HCT116 (cell line): ENCODE measurements around the gene RAB31. TPM values are rescaled to one million over a fixed set of nuclear protein-coding genes. Genes with fewer than 3 reads are reported as not detected.

Experiments used
- ATAC-seq: fragments of 200-7000 bp; cut with Tn5 transposase; 2 replicates; pipeline ENCODE4 v1.9.1; 2020; ENCODE audit warnings: mild to moderate bottlenecking, moderate library complexity
- BruUV-seq: library from RNA; stranded (reverse); fragments of 400-500 nt; replicated peaks from 2 replicates; lab custom pipeline; 2021; lab: Mats Ljungman, UMichigan
- CTCF ChIA-PET: fragments of 300-600 bp; sonication (Branson Sonifier 250); formaldehyde crosslinking; loops from one replicate; lab custom pipeline; 2021; ENCODE audit warnings: antibody characterized with exemption; lab: Charles Lee
- POLR2A ChIA-PET: fragments of 300-600, 350-600 bp; sonication (Branson Sonifier 250); formaldehyde crosslinking; loops from one replicate; lab custom pipeline; 2021; ENCODE audit warnings: antibody characterized with exemption; lab: Charles Lee
- RAD21 ChIA-PET, 2 experiments: fragments of 300-600 bp; sonication (Branson Sonifier 250); formaldehyde crosslinking; loops; one replicate each; lab custom pipeline; 2023; ENCODE audit warnings: low total read pairs in 2 of 2; ENCODE audit not compliant: uncharacterized antibody in 2 of 2, unreplicated experiment in 2 of 2, low non-redundant PET in 1 of 2; lab: Charles Lee
- DNase-seq: peaks from one replicate; pipeline ENCODE4 v3.0.0-alpha.2; 2010; ENCODE audit warnings: low read depth, low spot score
- H2AFZ ChIP-seq: fragments of 200-600 bp; shearing (Covaris generic), sonication (generic); 2 replicates; pipeline ENCODE4 v1.6.1; 2017; ENCODE audit warnings: low read depth, mixed run types, mixed read lengths, antibody characterized with exemption, low read length; ENCODE audit not compliant: poor library complexity, severe bottlenecking
- H3K27ac ChIP-seq: 2 replicates; pipeline ENCODE4 v1.5.1; 2012; ENCODE audit warnings: low read depth, low read length
- H3K27me3 ChIP-seq: fragments of 200-600 bp; sonication (generic); 2 replicates; pipeline ENCODE4 v1.6.1; 2016; ENCODE audit warnings: mixed run types, low read length, mixed read lengths; ENCODE audit not compliant: insufficient read depth
- H3K36me3 ChIP-seq, 2 experiments: fragments of 200-500 bp in 1 of 2; fragments of 200-600 bp in 1 of 2; sonication (Bioruptor generic) in 1 of 2; sonication (generic) in 1 of 2; 2 replicates each; pipeline versions ENCODE4 v1.5.1 to v1.6.1; 2014 to 2016; ENCODE audit warnings: low read length in 2 of 2, inconsistent platforms in 1 of 2, mixed read lengths in 1 of 2, mixed run types in 1 of 2; ENCODE audit not compliant: insufficient read depth in 2 of 2, control insufficient read depth in 1 of 2
- H3K4me1 ChIP-seq, 2 experiments: fragments of 200-600 bp in 1 of 2; sonication (generic) in 1 of 2; 2 replicates each; pipeline versions ENCODE4 v1.5.1 to v1.6.1; 2012 to 2017; ENCODE audit warnings: low read length in 2 of 2, inconsistent platforms in 1 of 2, mild to moderate bottlenecking in 1 of 2, mixed read lengths in 1 of 2, mixed run types in 1 of 2, moderate library complexity in 1 of 2; ENCODE audit not compliant: insufficient read depth in 2 of 2, control insufficient read depth in 1 of 2
- H3K4me2 ChIP-seq: fragments of 200-600 bp; sonication (generic); 2 replicates; pipeline ENCODE4 v1.6.1; 2017; ENCODE audit warnings: mixed run types, low read length, mixed read lengths
- H3K4me3 ChIP-seq, 2 experiments: fragments of 200-600 bp in 1 of 2; sonication (generic) in 1 of 2; replicated peaks in 1 of 2; 2 replicates each; pipeline ENCODE4 v1.5.1; 2011 to 2016; ENCODE audit warnings: low read length in 2 of 2, control low read depth in 1 of 2, low read depth in 1 of 2, mild to moderate bottlenecking in 1 of 2, mixed read lengths in 1 of 2, mixed run types in 1 of 2
- H3K79me2 ChIP-seq: fragments of 200-600 bp; sonication (generic); 2 replicates; pipeline ENCODE4 v1.6.1; 2017; ENCODE audit warnings: mild to moderate bottlenecking, mixed run types, low read length, moderate library complexity, mixed read lengths; ENCODE audit not compliant: insufficient read depth
- H3K9ac ChIP-seq: fragments of 200-600 bp; sonication (generic); 2 replicates; pipeline ENCODE4 v1.6.1; 2016; ENCODE audit warnings: low read length, mixed read lengths
- H3K9me2 ChIP-seq: fragments of 200-600 bp; sonication (generic), shearing (Covaris generic); 2 replicates; pipeline ENCODE4 v1.6.1; 2017; ENCODE audit warnings: mixed run types, mild to moderate bottlenecking, moderate library complexity; ENCODE audit not compliant: insufficient read depth
- H3K9me3 ChIP-seq, 2 experiments: fragments of 200-500 bp in 1 of 2; fragments of 200-600 bp in 1 of 2; sonication (Bioruptor generic) in 1 of 2; sonication (generic) in 1 of 2; 2 replicates each; pipeline ENCODE4 v1.6.1; 2014 to 2017; ENCODE audit warnings: low read length in 2 of 2, mixed read lengths in 2 of 2, inconsistent platforms in 1 of 2, low read depth in 1 of 2, mild to moderate bottlenecking in 1 of 2, mixed run types in 1 of 2, moderate library complexity in 1 of 2; ENCODE audit not compliant: control insufficient read depth in 1 of 2, insufficient read depth in 1 of 2
- H4K20me1 ChIP-seq: fragments of 200-600 bp; sonication (generic), shearing (Covaris generic); 2 replicates; pipeline ENCODE4 v1.6.1; 2017; ENCODE audit warnings: mixed run types, mild to moderate bottlenecking, moderate library complexity; ENCODE audit not compliant: insufficient read depth
- CBX3 ChIP-seq: IDR thresholded peaks from 2 replicates; pipeline ENCODE4 v1.6.1; 2012; ENCODE audit warnings: low read depth
- EZH2 ChIP-seq: fragments of 200-600 bp; sonication (generic); IDR thresholded peaks from 2 replicates; pipeline ENCODE4 v1.6.1; 2017; ENCODE audit warnings: antibody characterized with exemption, mixed run types
- FOSL1 ChIP-seq: IDR thresholded peaks from 2 replicates; pipeline ENCODE4 v1.6.1; 2012; ENCODE audit warnings: low read depth
- POLR2AphosphoS5 ChIP-seq: IDR thresholded peaks from 2 replicates; pipeline ENCODE4 v1.6.1; 2011; ENCODE audit warnings: mild to moderate bottlenecking, low read depth, low read length, moderate library complexity
- TCF7L2 ChIP-seq: IDR thresholded peaks from 2 replicates; pipeline ENCODE4 v1.7.0; 2011; ENCODE audit warnings: borderline replicate concordance, inconsistent platforms; ENCODE audit not compliant: insufficient read depth, insufficient read length; ENCODE audit errors: extremely low read depth
- intact Hi-C: fragments of 100-400 bp; cut with micrococcal nuclease; formaldehyde crosslinking; loops from 2 replicates; pipeline ENCODE4 v1.10.0; 2022
- total RNA-seq: library from RNA; stranded (reverse); gene quantifications from one replicate; pipeline ENCODE4 v1.2.1, GENCODE V29; 2021; ENCODE audit not compliant: unreplicated experiment
- TF ChIP-seq, protein P1 (sequence below), 3 experiments: fragments of 200-600 bp in 1 of 3; sonication (generic) in 1 of 3; IDR thresholded peaks in 2 of 3; conservative IDR thresholded peaks in 1 of 3; 2 replicates each; pipeline ENCODE4 v1.5.1; 2012 to 2017; ENCODE audit warnings: low read depth in 2 of 3, low read length in 2 of 3, antibody characterized with exemption in 1 of 3, borderline replicate concordance in 1 of 3, control low read depth in 1 of 3, mild to moderate bottlenecking in 1 of 3, mixed read lengths in 1 of 3, mixed run types in 1 of 3, moderate library complexity in 1 of 3; ENCODE audit not compliant: insufficient read depth in 1 of 3

RAB31 gene
- total RNA-seq, 1 experiment from 2014 or later = 46.9 TPM

- TF ChIP-seq FOSL1 (no peak), TCF7L2 (no peak), POLR2AphosphoS5 (no peak), CBX3 (no peak)
- TF ChIP-seq, protein P1, sequence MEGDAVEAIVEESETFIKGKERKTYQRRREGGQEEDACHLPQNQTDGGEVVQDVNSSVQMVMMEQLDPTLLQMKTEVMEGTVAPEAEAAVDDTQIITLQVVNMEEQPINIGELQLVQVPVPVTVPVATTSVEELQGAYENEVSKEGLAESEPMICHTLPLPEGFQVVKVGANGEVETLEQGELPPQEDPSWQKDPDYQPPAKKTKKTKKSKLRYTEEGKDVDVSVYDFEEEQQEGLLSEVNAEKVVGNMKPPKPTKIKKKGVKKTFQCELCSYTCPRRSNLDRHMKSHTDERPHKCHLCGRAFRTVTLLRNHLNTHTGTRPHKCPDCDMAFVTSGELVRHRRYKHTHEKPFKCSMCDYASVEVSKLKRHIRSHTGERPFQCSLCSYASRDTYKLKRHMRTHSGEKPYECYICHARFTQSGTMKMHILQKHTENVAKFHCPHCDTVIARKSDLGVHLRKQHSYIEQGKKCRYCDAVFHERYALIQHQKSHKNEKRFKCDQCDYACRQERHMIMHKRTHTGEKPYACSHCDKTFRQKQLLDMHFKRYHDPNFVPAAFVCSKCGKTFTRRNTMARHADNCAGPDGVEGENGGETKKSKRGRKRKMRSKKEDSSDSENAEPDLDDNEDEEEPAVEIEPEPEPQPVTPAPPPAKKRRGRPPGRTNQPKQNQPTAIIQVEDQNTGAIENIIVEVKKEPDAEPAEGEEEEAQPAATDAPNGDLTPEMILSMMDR (IDR thresholded peaks at IDR 0.05 in 2 of 3, conservative IDR thresholded peaks at IDR 0.05 in 1 of 3; ENCODE audit: borderline replicate concordance in 1 of 3, insufficient read depth in 1 of 3, low read depth in 2 of 3, low read length in 2 of 3) = no peak
Measured at GRCh38 chr18:9698497-9698896, 9.6 kb upstream of the RAB31 start (continued).

DNA sequence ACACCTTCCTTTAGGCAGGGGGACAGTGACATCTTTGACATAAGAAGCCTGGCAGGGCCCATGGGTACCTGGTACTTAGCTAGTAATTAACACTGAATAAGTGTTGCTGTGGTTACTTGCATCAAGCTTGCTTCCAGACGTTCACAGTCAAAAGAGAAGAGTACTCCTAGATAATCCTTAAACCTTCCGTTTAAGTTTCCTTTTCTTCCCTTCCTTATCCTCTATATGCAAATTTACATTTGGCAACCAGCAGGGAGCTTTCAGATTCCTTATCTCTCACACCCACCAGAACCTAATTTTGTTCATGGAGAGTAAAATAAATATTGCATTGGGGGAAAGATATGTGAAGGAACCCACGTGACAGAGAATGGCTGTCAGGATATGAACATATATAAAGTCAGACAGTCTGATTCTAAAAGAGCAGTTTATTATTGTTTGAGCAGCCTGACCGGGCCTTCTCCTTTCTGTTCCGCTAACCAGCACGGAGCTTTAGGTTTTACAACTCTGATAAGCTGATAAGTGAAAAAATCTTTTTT lies 7.8 kb upstream of the RAB31 start:
- H3K36me3 ChIP-seq = no peaks in the 10 kb centered on the region
- no peak for ATAC-seq
- H4K20me1 ChIP-seq = no peaks in the 10 kb centered on the region
- no peak for TF ChIP-seq EZH2
- TF ChIP-seq TCF7L2 = no peak
- TF ChIP-seq, all 23 proteins: peak for 0
- H2AFZ ChIP-seq = no peak overlapping the region
- BruUV-seq = no TSS peak
- ChIA-PET RAD21 (no interaction called here), CTCF (no interaction called here), POLR2A (no interaction called here)
- H3K4me3 ChIP-seq = no peak overlapping the region
- no peaks in the 10 kb centered on the region for H3K9me3 ChIP-seq
- H3K79me2 ChIP-seq = no peaks in the 10 kb centered on the region
- H3K27me3 ChIP-seq = no peaks in the 10 kb centered on the region
- H3K4me1 ChIP-seq = peaks cover 11 to 18% of the 10 kb centered on the region in 2 experiments
- no peak overlapping the region for H3K27ac ChIP-seq
- intact Hi-C loops = no loop called here
- no peak for DNase-seq
- H3K9me2 ChIP-seq = no peaks in the 10 kb centered on the region
- H3K9ac ChIP-seq = no peak overlapping the region
- no peak overlapping the region for H3K4me2 ChIP-seq
